ENCODE results near the gene CDC42BPB.

DNA sequence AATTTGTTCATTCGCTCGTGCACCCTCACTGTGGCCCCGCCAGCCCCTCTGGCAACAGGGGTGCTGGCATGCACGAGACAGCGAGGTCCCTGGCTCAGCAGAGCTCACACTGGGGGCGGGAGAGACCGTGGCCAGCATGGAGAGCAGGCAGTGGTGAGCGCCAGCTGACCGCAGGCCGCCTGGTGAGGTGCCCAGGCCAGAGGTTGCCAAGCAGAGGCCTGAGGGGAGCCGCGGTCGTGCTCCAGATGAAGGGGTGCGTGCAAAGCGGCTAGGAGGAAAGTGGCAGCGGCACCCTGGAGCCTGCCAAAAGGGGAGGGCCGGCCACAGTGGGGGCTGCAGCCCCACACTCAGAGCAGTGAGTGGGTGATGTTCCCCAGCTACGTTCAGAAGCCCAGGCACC is 56.1 kb downstream of the CDC42BPB start:
- TF ChIP-seq, protein P1, sequence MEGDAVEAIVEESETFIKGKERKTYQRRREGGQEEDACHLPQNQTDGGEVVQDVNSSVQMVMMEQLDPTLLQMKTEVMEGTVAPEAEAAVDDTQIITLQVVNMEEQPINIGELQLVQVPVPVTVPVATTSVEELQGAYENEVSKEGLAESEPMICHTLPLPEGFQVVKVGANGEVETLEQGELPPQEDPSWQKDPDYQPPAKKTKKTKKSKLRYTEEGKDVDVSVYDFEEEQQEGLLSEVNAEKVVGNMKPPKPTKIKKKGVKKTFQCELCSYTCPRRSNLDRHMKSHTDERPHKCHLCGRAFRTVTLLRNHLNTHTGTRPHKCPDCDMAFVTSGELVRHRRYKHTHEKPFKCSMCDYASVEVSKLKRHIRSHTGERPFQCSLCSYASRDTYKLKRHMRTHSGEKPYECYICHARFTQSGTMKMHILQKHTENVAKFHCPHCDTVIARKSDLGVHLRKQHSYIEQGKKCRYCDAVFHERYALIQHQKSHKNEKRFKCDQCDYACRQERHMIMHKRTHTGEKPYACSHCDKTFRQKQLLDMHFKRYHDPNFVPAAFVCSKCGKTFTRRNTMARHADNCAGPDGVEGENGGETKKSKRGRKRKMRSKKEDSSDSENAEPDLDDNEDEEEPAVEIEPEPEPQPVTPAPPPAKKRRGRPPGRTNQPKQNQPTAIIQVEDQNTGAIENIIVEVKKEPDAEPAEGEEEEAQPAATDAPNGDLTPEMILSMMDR (IDR thresholded peaks at IDR 0.05 in 4 of 5, conservative IDR thresholded peaks at IDR 0.05 in 1 of 5) = no peak
- TF ChIP-seq POLR2A (IDR thresholded peaks at IDR 0.05) = no peak

Data from gastrocnemius medialis (tissue), 4 donors.